ENCODE data around the gene COL11A2.

Gene COL11A2

DNA sequence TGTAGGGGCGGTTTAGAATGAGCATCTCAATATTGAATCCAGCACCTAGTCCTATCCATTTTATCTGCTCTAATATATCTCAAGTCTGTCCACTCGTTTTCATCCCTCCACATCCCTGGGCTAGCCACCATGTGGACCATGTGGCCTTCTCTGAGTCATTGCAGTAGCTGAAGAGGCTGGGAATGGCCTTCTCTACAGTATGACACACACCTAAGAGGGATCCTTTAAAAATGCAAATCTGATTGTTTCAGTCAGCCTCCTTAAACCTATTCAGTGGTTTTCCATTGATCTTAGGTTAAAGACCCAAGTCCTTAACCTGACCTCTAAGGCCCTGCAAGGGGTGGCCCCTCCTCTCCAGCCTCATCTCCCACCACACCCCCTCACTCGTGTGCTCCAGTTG lies 25.4 kb upstream of the COL11A2 start:
- TF ChIP-seq, protein P1, sequence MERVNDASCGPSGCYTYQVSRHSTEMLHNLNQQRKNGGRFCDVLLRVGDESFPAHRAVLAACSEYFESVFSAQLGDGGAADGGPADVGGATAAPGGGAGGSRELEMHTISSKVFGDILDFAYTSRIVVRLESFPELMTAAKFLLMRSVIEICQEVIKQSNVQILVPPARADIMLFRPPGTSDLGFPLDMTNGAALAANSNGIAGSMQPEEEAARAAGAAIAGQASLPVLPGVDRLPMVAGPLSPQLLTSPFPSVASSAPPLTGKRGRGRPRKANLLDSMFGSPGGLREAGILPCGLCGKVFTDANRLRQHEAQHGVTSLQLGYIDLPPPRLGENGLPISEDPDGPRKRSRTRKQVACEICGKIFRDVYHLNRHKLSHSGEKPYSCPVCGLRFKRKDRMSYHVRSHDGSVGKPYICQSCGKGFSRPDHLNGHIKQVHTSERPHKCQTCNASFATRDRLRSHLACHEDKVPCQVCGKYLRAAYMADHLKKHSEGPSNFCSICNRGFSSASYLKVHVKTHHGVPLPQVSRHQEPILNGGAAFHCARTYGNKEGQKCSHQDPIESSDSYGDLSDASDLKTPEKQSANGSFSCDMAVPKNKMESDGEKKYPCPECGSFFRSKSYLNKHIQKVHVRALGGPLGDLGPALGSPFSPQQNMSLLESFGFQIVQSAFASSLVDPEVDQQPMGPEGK (CRISPR knock-in tag; IDR thresholded peaks at IDR 0.05; ENCODE audit: borderline replicate concordance), result no peak
- TF ChIP-seq ZC3H10 (CRISPR knock-in tag; IDR thresholded peaks at IDR 0.05) (no peak), ISL1 (CRISPR knock-in tag; IDR thresholded peaks at IDR 0.05) (no peak), ZNF70 (CRISPR knock-in tag; IDR thresholded peaks at IDR 0.05) (no peak), CSRNP3 (CRISPR knock-in tag; IDR thresholded peaks at IDR 0.05) (no peak), BACH2 (CRISPR knock-in tag; IDR thresholded peaks at IDR 0.05; ENCODE audit: borderline replicate concordance) (no peak), ESRRG (CRISPR knock-in tag; IDR thresholded peaks at IDR 0.05) (no peak), ZFP3 (CRISPR knock-in tag; IDR thresholded peaks at IDR 0.05) (no peak), GLIS3 (CRISPR knock-in tag; IDR thresholded peaks at IDR 0.05) (no peak), ZFP30 (CRISPR knock-in tag; IDR thresholded peaks at IDR 0.05) (no peak), PPARA (CRISPR knock-in tag; IDR thresholded peaks at IDR 0.05; ENCODE audit: borderline replicate concordance) (no peak), TOX (CRISPR knock-in tag; IDR thresholded peaks at IDR 0.05; ENCODE audit: borderline replicate concordance) (no peak), OSR1 (CRISPR knock-in tag; IDR thresholded peaks at IDR 0.05) (no peak), TCF4 (CRISPR knock-in tag; IDR thresholded peaks at IDR 0.05; ENCODE audit: borderline replicate concordance) (no peak)
- TF ChIP-seq, protein P2, sequence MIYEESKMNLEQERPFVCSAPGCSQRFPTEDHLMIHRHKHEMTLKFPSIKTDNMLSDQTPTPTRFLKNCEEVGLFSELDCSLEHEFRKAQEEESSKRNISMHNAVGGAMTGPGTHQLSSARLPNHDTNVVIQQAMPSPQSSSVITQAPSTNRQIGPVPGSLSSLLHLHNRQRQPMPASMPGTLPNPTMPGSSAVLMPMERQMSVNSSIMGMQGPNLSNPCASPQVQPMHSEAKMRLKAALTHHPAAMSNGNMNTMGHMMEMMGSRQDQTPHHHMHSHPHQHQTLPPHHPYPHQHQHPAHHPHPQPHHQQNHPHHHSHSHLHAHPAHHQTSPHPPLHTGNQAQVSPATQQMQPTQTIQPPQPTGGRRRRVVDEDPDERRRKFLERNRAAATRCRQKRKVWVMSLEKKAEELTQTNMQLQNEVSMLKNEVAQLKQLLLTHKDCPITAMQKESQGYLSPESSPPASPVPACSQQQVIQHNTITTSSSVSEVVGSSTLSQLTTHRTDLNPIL (CRISPR knock-in tag; IDR thresholded peaks at IDR 0.05; ENCODE audit: low read depth), result no peak
- TF ChIP-seq, protein P3, sequence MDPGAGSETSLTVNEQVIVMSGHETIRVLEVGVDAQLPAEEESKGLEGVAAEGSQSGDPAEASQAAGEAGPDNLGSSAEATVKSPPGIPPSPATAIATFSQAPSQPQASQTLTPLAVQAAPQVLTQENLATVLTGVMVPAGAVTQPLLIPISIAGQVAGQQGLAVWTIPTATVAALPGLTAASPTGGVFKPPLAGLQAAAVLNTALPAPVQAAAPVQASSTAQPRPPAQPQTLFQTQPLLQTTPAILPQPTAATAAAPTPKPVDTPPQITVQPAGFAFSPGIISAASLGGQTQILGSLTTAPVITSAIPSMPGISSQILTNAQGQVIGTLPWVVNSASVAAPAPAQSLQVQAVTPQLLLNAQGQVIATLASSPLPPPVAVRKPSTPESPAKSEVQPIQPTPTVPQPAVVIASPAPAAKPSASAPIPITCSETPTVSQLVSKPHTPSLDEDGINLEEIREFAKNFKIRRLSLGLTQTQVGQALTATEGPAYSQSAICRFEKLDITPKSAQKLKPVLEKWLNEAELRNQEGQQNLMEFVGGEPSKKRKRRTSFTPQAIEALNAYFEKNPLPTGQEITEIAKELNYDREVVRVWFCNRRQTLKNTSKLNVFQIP (CRISPR knock-in tag; IDR thresholded peaks at IDR 0.05; ENCODE audit: borderline replicate concordance, low read depth), result no peak
- ATAC-seq, result no peak

DNA sequence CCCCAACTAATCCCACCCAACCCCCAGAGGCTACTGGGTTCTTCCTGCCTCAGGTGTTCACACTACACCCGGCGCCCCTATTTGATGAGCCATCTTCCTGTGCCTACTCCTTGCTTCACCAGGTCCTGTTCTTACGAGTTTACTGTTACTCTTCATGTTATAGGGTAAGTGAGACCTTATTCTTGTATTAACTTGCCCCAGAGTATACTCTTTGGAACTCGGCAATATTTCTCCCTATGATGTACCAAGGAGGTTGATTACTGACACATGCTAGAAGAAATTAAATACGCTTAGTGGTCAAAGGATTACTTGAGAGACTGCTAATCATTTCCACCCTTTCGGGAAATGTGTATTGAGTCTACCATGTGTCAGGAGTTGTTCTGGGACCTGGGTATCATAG lies 25.0 kb upstream of the COL11A2 start:
- TF ChIP-seq ZFP30 (CRISPR knock-in tag; IDR thresholded peaks at IDR 0.05) (no peak), ZNF8 (CRISPR knock-in tag; IDR thresholded peaks at IDR 0.05) (no peak), SNAI2 (CRISPR knock-in tag; IDR thresholded peaks at IDR 0.05) (no peak), TOX (CRISPR knock-in tag; IDR thresholded peaks at IDR 0.05; ENCODE audit: borderline replicate concordance) (no peak), ZFP3 (CRISPR knock-in tag; IDR thresholded peaks at IDR 0.05) (no peak), GLIS3 (CRISPR knock-in tag; IDR thresholded peaks at IDR 0.05) (no peak), TCF4 (CRISPR knock-in tag; IDR thresholded peaks at IDR 0.05; ENCODE audit: borderline replicate concordance) (no peak)
- TF ChIP-seq, protein P3 (CRISPR knock-in tag; IDR thresholded peaks at IDR 0.05; ENCODE audit: borderline replicate concordance, low read depth), result no peak
- no peak for ATAC-seq

- ATAC-seq, result no peak
- no peak for TF ChIP-seq CSDC2 (CRISPR knock-in tag; IDR thresholded peaks at IDR 0.05)
- TF ChIP-seq, protein P2 (CRISPR knock-in tag; IDR thresholded peaks at IDR 0.05; ENCODE audit: low read depth), result no peak
- TF ChIP-seq ZNF70 (CRISPR knock-in tag; IDR thresholded peaks at IDR 0.05), result no peak
- no peak for TF ChIP-seq ARNTL (CRISPR knock-in tag; IDR thresholded peaks at IDR 0.05; ENCODE audit: borderline replicate concordance, low read depth)
- no peak for TF ChIP-seq CSRNP3 (CRISPR knock-in tag; IDR thresholded peaks at IDR 0.05)
- TF ChIP-seq ZNF565 (CRISPR knock-in tag; conservative IDR thresholded peaks at IDR 0.05; ENCODE audit: low read depth), result no peak
- TF ChIP-seq, protein P1 (CRISPR knock-in tag; IDR thresholded peaks at IDR 0.05; ENCODE audit: borderline replicate concordance), result no peak
- TF ChIP-seq RARB (CRISPR knock-in tag; IDR thresholded peaks at IDR 0.05), result no peak
- TF ChIP-seq PPARA (CRISPR knock-in tag; IDR thresholded peaks at IDR 0.05; ENCODE audit: borderline replicate concordance), result no peak
- no peak for TF ChIP-seq ESRRG (CRISPR knock-in tag; IDR thresholded peaks at IDR 0.05)
- no peak for TF ChIP-seq TOX (CRISPR knock-in tag; IDR thresholded peaks at IDR 0.05; ENCODE audit: borderline replicate concordance)
Measured at GRCh38 chr6:33216117-33216649, 23.9 kb upstream of the COL11A2 start.

Measured in SK-N-SH treated with all-trans-retinoic acid at 6 μM for 48 hours (cell line).